ENCODE measurements around the gene CLCN1.

CLCN1 gene

GRCh38 chr7:143369678-143370651, 54.1 kb downstream of the CLCN1 start:
- no peak for DNase-seq

- DNase-seq = peak; percentile 56
Measured at GRCh38 chr7:143372070-143372469, 56.2 kb downstream of the CLCN1 start.

DNA sequence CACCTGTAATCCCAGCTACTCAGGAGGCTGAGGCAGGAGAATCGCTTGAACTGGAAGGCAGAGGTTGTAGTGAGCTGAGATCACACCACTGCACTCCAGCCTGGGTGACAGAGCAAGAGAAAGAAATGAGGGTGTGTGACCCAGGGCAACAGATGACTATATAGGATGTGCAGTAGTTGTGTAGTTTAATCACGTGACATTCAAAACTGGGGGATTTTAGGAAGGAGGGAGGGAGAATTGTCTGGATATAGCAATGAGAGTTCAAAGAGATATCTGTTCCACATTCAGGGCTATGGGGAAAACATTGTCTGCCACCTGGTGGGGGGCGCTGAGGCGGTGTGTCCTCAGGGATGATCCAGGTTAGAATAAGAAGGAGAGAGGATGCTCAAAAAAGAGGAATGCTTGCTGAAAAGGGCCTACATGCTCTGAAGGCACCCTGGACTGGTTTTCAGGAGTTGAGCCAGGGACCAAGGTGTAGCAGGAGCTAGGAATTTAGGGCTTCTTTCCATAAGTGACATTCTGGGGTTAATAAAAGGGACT, 57.4 kb downstream of the CLCN1 start:
- no peak for DNase-seq

- no peak for DNase-seq
Measured at GRCh38 chr7:143374561-143374960, 58.6 kb downstream of the CLCN1 start.

GRCh38 chr7:143375298-143376034, 59.6 kb downstream of the CLCN1 start:
- no peak for DNase-seq

DNA sequence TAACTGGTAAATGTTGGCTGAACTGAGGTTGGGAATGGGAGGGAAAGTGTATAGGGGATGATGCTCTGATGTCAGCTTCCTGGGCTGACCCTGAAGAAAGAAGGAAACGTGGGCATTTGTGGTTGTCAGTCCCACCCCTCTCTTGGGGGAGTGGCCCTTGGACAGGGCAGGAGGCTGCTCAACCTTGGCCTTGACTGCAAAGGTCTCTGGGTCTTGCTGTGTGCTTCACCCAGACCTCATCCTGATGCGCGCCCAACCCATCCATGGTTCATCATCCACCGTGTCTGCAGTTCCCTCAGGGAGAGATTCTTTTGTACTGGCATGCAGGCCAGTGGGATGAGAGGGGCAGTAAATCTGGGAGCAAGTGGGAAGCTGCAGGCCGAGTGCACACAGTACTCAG, 60.5 kb downstream of the CLCN1 start:
- DNase-seq = no peak

DNA sequence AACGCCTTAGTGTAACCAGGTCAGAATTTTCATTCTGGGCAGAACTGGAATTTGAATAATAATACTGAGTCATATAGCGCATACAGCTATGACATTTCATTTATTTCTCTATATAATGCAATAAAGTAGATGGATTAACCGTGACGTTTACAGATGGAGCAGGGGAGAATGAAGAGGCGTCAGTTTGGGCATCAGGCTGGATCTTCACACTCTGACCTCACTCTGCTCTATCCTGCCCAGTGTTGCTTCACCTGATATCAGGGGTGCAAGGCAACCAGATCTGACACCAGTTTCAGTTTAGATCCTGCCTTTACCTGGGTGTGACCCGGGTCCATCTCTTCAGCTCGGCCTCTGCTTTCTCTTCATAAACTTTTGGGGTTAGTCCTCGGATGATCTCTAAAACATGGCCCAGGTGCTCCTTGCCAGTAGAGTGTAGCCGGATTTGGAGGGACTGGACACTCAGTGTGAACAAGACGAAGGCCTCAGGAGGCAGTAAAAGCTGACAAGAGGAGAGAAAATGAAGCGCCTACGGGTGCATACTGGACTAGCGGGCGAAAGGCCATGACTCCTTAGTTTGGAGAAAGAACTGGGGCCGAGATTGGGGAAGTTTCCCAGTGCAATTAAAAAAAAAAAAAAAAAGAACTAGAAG, 63.8 kb downstream of the CLCN1 start:
- DNase-seq = no peak

- peak; percentile 68 for DNase-seq
Measured at GRCh38 chr7:143380260-143380645, 64.3 kb downstream of the CLCN1 start.

DNA sequence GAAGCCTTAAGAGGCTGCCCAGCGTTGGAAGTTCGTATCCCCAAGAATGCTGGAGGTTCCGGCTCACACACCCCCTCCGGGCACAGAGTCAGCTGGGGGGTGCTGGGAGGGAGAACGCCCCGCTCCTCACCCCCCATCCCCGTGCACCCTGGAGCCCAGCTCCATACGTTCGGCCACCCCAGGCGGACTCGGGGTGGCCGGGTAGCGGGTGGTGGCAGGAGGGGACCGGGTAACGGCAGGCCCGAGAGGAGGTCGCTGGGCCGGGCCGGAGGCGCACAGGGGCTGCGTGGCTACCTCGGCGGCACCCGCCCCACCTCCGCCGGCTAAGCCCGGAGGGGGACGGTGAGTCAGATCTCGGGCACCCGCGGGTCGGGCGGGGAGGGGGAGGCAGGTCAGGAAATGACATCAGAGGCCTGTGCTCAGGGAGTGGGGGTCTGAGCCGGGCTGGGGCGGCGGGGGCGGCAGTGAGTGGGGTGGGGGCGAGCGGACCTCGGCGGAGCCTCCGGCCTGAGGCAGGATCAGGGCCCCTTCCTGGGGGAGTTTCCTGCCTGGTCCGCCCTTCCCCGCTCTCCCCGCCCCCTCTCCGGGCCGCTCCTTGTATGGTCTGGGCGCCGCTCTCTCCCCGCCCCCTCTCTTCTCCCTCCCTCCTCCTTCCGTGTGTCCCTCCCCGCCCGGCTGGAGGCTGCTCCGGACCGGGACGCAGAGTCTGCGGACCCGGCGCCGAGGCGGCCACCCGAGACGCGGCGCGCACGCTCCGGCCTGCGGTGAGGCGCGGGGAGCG, 64.9 kb downstream of the CLCN1 start, which contains the start of gene ZYX:
Gene ZYX, plus strand, starts transcription at position 700 of the 781 bp plus-strand sequence. CDS start 227 bp downstream, outside the sequence.
- DNase-seq = peak; percentile 44

DNA sequence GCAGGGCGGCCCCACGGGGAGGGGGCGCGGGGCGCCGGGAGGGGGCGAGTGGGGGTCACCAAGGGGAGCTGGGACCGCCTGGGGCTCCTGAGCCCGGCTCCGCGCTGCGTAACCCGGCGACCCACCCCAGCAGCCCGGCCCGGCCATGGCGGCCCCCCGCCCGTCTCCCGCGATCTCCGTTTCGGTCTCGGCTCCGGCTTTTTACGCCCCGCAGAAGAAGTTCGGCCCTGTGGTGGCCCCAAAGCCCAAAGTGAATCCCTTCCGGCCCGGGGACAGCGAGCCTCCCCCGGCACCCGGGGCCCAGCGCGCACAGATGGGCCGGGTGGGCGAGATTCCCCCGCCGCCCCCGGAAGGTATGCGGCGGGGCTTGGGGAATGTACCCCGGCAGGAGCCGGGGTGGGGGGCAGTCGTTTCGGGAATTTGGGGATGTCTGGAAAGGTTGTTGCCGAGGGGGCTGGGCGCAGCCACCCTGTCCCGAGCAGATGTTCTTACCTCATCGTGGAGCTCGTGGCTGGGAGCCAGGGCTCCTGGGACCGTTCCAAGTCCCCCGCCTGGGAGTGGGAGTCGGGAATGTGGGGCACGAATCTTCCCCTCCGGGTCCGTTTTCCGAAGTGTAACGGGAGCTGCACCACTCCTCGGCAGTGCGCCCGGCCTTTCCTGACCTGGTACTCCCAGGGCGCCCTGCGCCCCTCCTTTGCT, 65.7 kb downstream of the CLCN1 start:
- DNase-seq = no peak

GRCh38 chr7:143382126-143382790, 66.3 kb downstream of the CLCN1 start:
- no peak for DNase-seq

DNA sequence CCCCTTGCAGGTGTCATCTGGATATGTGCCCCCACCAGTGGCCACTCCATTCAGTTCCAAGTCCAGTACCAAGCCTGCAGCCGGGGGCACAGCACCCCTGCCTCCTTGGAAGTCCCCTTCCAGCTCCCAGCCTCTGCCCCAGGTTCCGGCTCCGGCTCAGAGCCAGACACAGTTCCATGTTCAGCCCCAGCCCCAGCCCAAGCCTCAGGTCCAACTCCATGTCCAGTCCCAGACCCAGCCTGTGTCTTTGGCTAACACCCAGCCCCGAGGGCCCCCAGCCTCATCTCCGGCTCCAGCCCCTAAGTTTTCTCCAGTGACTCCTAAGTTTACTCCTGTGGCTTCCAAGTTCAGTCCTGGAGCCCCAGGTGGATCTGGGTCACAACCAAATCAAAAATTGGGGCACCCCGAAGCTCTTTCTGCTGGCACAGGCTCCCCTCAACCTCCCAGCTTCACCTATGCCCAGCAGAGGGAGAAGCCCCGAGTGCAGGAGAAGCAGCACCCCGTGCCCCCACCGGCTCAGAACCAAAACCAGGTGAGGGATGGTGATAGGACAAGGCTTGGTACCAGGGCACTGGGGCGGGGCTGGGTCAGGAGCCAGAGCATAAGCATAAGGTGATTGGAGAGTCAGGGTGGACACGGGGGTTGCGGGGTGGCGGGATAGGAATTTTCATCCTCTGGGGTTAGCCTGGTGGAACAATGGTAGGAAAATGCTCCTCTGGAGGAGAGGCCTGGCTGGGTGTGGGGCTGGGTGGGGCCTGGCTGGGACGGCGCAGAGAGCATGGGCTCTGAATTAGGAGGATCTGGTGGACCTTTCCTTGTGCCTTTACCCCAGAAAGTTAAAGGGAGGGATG, 67.1 kb downstream of the CLCN1 start:
- no peak for DNase-seq

GRCh38 chr7:143383642-143383957, 67.7 kb downstream of the CLCN1 start:
- DNase-seq = no peak

GRCh38 chr7:143384148-143384547, 68.2 kb downstream of the CLCN1 start:
- DNase-seq = no peak

DNA sequence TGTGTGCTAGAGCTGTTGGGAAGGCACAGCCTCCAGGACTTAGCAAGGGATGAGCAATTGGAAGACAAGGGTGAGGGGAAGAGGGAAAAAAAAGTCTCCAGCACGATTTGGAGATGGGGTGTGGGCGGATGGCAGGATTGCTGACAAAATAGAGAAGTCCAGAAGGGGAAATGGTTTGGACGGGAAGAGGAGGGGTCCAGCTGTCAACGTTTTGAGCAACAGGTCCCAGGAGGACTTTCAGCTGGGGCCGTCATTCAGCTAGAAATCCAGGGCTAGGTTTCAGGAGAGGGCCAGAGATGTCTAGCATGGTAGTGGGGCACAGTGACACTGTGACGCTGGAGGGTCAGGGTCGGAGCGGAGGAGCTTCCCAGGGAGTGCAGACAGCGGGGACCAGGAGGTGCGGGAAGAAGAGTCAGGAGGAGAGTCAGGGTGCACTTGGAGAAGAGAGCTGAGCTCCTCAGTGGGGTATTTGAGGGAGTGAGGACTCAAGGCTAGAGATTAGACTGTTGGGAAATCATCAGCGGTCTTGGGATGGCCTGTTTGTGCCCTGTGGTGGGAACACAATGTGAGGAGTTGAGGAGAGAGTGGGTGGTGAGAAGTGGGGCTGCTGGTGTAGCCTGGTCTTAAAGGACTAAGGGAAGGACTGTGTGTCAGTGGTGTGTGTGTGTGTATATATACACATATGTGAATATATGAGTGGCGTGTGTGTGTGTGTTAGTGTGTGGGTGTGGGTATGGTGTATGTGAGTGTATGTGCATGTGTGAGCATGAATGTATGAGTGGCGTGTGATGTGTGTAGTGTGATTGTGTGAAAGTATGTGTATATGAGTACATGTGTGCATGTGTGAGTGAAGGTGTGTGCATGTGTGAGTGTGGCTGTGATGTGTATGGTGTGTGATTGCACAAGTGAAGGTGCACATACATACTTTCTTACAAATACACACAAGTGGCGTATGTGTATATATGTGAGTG, 69.0 kb downstream of the CLCN1 start:
- DNase-seq = no peak

GRCh38 chr7:143385891-143386781, 70.2 kb downstream of the CLCN1 start:
- DNase-seq = no peak

- DNase-seq = no peak
Measured at GRCh38 chr7:143387156-143387975, 71.5 kb downstream of the CLCN1 start.

Measured in NCI-H1092 treated with DMSO at 0.1 percent for 48 hours (cell line).